Fibroblast of upper back skin (primary cell): ENCODE data around the gene PCIF1.
"Not testable (repeated sequence)": the region's sequence is repeated elsewhere in the genome, so short reads cannot be mapped to it uniquely, and the experiment has no call there.

Experiments
- DNase-seq: peaks from one replicate; pipeline ENCODE4 v3.0.0-alpha.2; 2013

PCIF1 gene

DNA sequence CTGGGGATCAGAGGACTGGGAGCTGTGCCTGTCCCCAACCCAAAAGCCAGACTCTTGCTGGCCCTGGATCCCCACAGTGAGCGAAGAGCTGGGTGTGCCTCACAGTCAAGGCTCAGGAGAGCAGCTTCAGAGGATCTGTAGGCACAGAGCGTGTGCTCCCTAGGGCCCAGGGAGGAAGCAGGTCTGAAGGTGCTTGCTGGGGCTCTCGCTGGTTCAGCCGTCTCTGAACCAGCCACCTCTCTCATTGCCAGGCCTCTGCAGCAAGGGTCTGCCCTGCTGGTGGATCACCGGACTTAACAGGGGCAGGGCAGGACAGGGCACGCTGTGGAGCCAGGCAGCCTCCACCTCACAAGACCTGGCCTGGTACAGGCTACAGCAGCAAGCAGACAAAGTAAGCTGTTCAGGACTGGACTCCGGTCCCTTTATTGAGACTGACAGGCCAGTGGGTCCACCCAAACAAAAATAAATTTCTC is 13.8 kb downstream of the PCIF1 start:
- DNase-seq: no peak

- DNase-seq: no peak
Observed at GRCh38 chr20:45948742-45949541, 14.5 kb downstream of the PCIF1 start.

- DNase-seq: no peak
Observed at GRCh38 chr20:45949542-45950329, 15.3 kb downstream of the PCIF1 start.

DNA sequence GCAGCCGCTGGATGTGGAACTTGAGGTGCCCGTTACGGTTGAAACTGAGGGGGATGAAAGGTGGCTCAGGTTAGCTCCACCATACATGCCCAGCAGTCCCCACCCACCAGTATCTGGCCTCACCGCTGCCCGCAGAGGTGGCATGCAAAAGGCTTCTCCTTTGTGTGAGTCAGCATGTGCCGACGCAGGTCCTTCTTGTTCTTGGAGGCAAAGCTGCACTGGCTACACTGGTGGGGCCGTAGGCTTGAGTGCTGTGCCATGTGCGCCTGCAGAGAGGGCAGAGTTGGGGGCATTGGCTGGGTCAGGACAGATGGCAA is 15.8 kb downstream of the PCIF1 start:
- no peak for DNase-seq

- DNase-seq: no peak
Observed at GRCh38 chr20:45951925-45952834, 17.7 kb downstream of the PCIF1 start.

DNA sequence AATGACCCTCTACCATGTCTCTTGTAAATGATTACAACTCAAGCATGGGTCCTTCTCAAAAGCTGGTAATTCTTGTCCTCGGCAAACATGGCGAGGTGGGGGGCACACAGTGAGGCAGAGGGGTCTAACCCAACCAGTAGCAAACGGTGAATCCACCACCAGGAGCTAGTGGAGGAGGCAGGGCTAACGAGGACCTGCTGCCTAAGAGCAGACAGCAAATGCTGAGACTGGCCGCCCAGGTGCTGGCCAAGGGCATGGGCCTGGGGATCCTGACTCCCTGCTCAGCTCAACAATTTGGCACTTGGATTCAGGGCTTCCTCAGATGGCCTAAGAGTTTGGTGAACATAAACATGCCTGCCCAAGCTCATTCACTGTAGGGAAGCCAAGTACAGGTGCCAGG is 18.4 kb downstream of the PCIF1 start:
- no peak for DNase-seq

GRCh38 chr20:45953672-45954071 is 19.2 kb downstream of the PCIF1 start:
- DNase-seq: no peak

- not testable (repeated sequence) for DNase-seq
Observed at GRCh38 chr20:45956326-45956725, 21.8 kb downstream of the PCIF1 start.

GRCh38 chr20:45957021-45957941 is 22.8 kb downstream of the PCIF1 start:
- DNase-seq: no peak

DNA sequence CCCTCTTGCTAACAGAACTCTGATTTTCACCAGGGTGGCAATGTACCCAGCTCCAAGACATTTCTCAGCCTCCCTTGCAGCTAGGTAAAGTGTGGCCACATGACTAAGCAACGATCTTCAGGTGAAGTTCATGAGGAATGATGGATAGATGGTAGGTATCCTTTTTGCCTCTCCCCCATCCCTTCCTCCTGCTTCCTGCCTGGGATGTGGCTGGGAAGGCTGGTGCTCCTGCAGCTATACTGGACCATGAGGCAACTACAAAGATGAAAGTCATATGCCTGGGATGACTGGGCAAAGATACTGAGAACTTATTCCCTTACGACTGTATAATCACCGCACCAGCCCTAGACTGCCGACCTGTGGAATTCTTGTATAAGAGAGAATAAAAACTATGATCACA is 24.1 kb downstream of the PCIF1 start:
- no peak for DNase-seq

GRCh38 chr20:45959126-45959525 is 24.6 kb downstream of the PCIF1 start:
- no peak for DNase-seq

GRCh38 chr20:45959956-45960630 is 25.6 kb downstream of the PCIF1 start:
- DNase-seq: no peak

- DNase-seq: no peak
Observed at GRCh38 chr20:45962031-45962755, 27.7 kb downstream of the PCIF1 start.

DNA sequence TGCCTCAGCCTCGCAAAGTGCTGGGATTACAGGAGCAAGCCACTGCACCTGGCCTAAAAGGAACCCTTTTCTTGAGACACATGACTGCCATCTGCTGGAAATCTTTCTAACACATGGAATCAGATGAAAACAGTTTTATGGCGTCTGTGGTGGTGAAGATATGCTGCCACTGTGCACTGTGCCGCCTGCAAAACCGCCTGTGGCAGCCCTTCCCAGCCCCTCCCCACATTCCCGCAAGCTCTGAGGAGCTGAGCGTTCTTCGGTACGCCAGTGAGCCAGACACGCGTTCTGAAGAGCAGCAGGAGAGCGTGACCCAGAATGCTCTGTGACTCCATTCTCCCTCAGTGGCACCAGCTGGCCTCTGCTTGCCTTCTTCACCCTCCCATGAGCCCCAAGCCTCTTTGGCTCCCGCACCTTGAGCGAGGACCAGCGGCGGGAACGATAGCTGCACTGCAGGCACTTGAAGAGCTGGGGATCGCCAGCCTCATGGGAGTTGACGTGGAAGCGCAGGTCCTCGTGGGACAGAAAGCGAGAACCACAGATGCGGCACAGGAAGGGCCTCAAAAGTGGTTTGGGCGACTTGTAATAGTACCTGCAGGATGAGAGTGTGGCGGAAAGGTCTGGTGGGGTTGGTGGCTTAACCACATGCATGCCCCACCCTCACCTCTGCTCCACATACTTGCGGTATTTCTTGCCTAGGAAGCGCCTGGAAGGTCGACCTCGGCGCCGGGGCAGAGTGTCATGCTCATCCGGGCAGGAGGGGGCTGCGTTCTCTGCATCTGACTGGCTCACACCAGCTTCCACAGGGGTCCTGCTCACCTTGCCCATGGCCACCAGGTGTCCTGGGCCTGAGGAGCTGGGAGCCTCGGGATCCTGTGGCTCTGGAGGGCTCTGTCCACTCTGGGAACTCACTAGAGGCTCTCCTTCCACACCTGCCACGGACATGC is 28.8 kb downstream of the PCIF1 start:
- DNase-seq: peak; percentile 39

DNA sequence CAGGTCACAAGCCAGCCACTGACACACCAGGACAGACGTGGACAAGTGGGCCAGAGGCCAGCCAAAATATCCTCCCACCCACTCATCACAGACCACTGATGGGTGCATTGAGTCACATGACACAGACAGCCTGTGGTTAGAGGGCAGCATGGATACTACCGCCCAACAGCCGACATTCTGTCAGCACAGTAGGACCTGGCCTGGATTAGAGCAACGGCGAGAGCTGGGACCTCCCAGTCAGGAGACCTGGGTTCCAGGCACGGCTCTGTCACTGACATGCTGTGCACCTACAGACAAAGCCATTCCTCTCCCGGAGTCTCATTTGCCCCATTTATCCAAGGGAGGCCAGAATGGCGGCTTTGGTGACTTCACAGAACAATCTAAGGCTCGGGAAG is 29.5 kb downstream of the PCIF1 start:
- no peak for DNase-seq

DNA sequence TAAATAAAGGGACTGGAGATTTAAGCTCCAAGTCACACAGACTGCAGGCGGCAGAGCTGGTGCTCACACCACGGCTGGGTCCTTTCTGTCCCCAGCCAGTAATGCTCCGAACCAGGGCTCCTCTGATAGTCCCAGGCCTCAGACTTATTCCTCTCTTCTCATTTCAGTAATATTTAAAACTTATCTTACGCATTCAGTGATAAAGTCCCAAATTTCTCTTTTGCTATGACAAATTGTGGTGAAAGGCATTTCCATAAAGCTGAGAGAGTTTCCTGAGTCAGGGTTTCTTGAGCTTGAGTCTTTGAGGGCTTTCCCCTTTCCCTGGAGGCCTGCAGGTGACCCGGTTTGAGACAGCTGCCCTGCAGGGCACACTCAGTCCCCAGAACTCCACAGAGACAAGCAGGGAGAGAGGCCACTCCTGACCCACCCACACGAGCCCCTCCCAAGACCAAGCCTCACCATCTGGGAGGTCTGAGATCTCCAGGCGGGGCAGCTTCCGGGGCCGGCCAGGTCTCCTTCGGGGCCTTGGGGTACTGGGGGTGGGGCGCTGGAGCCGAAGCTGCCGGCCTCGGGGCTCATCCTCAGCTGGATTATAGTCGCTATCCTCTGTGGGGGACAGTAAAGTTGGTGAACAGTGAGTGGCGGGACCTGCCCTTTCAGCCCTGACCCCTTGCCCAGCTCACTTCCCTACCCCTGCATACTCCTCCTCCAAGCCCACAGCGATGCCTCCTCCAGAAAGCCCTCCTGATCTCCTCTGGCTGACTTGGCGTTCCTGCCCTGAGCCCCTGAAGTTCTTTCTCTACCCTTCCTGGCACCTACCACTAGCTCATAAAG is 30.9 kb downstream of the PCIF1 start:
- DNase-seq: no peak

- DNase-seq: no peak
Observed at GRCh38 chr20:45967551-45968080, 33.1 kb downstream of the PCIF1 start.

DNA sequence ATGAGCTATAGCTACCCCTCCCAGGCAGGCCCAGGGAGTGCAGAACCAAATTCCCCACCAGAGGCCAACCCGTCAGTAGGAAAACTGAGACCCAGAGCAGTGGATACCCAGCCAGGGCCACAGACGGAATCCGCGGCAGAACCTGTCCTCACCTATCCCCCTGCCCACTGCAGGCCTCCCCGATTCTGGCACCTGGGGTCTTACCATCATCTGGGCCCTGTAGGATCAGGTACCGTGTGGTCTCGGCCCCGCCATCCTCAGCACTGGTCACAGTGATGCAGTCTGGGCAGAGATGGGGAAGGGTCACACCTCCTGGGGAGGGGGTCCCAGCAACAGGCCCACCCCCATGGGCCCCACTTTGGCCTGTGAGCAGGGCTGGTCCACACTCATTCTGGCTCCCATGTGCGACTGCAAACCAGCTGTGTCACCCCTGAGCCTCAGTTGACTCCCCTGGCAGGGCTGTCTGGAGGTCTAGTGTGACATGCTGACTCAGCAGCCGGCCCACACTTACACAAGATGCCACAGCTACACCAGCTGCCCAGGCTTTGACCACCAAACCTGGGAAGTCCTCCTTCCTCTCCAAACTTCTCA is 33.7 kb downstream of the PCIF1 start:
- DNase-seq: no peak
